A549 treated with AZD9567 at 1 μM for 4 hours (cell line): ENCODE results near the gene MYO7A. TPM values are rescaled to one million over a fixed set of nuclear protein-coding genes. Genes with fewer than 3 reads are reported as not detected.

ENCODE experiments used
- total RNA-seq: library from RNA; stranded (reverse); fragments of 200-300 nt; extraction: Qiagen RNA extraction; gene quantifications from 5 replicates; pipeline ENCODE4 v1.2.3, GENCODE V29; 2022; ENCODE audit not compliant: insufficient read depth

MYO7A gene
- 1.2 to 1.4 TPM (median 1.2 TPM) in 5 replicates for total RNA-seq

DNA sequence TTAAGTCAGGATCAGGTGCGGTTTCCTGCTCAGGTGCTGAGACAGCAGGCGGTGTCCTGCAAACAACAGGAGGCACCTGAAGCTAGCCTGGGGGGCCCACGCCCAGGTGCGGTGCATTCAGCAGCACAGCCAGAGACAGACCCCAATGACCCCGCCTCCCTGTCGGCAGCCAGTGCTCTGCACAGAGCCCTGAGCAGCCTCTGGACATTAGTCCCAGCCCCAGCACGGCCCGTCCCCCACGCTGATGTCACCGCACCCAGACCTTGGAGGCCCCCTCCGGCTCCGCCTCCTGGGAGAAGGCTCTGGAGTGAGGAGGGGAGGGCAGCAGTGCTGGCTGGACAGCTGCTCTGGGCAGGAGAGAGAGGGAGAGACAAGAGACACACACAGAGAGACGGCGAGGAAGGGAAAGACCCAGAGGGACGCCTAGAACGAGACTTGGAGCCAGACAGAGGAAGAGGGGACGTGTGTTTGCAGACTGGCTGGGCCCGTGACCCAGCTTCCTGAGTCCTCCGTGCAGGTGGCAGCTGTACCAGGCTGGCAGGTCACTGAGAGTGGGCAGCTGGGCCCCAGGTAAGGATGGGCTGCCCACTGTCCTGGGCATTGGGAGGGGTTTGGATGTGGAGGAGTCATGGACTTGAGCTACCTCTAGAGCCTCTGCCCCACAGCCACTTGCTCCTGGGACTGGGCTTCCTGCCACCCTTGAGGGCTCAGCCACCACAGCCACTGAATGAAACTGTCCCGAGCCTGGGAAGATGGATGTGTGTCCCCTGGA, at the start of gene MYO7A:
MYO7A (plus strand) TSS at position 327 of the 772 bp plus-strand sequence. CDS start 2,389 bp downstream, outside the sequence.

DNA sequence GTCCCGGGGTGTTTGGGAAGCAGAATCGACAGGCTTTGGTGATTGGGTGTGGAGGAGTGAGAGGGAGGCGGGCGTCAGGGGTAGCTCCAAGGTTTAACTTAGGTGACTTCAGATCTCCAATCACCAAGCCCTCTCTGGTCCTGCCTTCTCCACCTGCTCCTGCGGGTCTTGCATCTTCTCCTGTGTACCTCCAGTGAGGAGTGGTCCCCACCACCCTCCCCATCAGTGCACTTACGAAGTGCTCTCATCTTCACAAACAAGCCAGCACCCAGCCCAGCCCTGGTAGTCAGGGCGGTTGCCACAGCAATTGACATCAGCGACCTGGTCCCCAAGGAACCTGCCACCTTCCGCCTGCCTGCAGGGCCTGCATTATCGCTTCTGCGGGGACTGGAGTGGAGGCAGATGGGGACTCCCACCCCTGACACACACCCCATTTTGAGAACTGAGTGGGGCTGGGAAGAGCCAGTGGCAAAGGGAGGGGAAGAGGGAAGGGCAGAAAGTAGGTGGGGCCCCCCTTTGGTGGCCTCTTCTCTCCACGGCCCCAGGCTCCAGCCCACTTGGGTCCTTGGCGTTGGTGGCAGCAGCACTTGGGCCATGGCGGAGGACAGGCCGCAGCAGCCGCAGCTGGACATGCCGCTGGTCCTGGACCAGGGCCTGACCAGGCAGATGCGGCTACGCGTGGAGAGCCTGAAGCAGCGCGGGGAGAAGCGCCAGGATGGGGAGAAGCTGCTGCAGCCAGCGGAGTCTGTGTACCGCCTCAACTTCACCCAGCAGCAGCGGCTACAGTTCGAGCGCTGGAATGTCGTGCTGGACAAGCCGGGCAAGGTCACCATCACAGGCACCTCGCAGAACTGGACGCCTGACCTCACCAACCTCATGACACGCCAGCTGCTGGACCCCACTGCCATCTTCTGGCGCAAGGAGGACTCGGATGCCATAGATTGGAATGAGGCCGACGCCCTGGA, 25.5 kb upstream of the MYO7A start, which contains the start of gene OMP:
OMP (plus strand) TSS at position 595 of the 965 bp plus-strand sequence; CDS start at position 595, 0 bp downstream.

Other genes starting within 250 kb of the MYO7A start
- gene B3GNT6, start 93.8 kb upstream of the MYO7A start, total RNA-seq, result 0.44 to 1.3 TPM (median 0.56 TPM) in 5 replicates
- gene CAPN5, start 61.3 kb upstream of the MYO7A start, total RNA-seq, result 7.2 to 15.9 TPM (median 8.4 TPM) in 5 replicates
- not detected in 5 replicates for gene OMP, start 25.4 kb upstream of the MYO7A start, total RNA-seq
- gene GDPD4, start 173.4 kb downstream of the MYO7A start, total RNA-seq, result not detected in 5 replicates